Vagina (tissue), 2 donors: Measurements from ENCODE around the gene P2RY10. TPM values are rescaled to one million over a fixed set of nuclear protein-coding genes. Genes with fewer than 3 reads are reported as not detected.

Experiments used
- DNase-seq, 2 donors: peaks; one replicate each; pipeline ENCODE4 v3.0.0-alpha.2; 2017; ENCODE audit errors: extremely low spot score in 2 of 2
- H3K27ac ChIP-seq: fragments of 200-600 bp; sonication (generic); one replicate; pipeline ENCODE4 v1.5.1; 2019
- H3K27me3 ChIP-seq: fragments of 200-600 bp; sonication (generic); one replicate; pipeline ENCODE4 v1.5.1; 2019
- H3K36me3 ChIP-seq, 2 donors: fragments of 200-600 bp; sonication (generic); one replicate each; pipeline ENCODE4 v1.5.1; 2017 to 2019
- H3K4me1 ChIP-seq: fragments of 200-600 bp; sonication (generic); one replicate; pipeline ENCODE4 v1.5.1; 2019
- H3K4me3 ChIP-seq, 2 donors: fragments of 200-600 bp; sonication (generic); 1 replicate in 1 of 2; 2 replicates in 1 of 2; pipeline ENCODE4 v1.5.1; 2016 to 2019
- H3K9me3 ChIP-seq: fragments of 200-600 bp; sonication (generic); one replicate; pipeline ENCODE4 v1.5.1; 2019
- CTCF ChIP-seq, 3 experiments: fragments of 450-650 bp in 2 of 3; fragments of 200-600 bp in 1 of 3; sonication (generic) in 1 of 3; IDR thresholded peaks; one replicate each; pipeline ENCODE4 v1.5.1; 2017 to 2019; ENCODE audit warnings: antibody characterized with exemption in 3 of 3, mild to moderate bottlenecking in 2 of 3, moderate library complexity in 2 of 3
- POLR2A ChIP-seq, 2 donors: fragments of 450-650 bp; IDR thresholded peaks; one replicate each; pipeline ENCODE4 v1.6.1; 2017; ENCODE audit warnings: antibody characterized with exemption in 2 of 2, mild to moderate bottlenecking in 2 of 2, moderate library complexity in 2 of 2
- POLR2AphosphoS5 ChIP-seq, 2 donors: sonication (generic); formaldehyde crosslinking; IDR thresholded peaks; one replicate each; pipeline ENCODE4 v1.9.0; 2017; ENCODE audit warnings: antibody characterized with exemption in 2 of 2, mild to moderate bottlenecking in 2 of 2, low read depth in 1 of 2; ENCODE audit not compliant: insufficient read depth in 1 of 2
- intact Hi-C: fragments of 100-400 bp; cut with DNase I; formaldehyde crosslinking; loops from one replicate; pipeline ENCODE4 v1.15.1; 2023
- total RNA-seq: library from RNA; depleted of rRNA; stranded (reverse); fragments of >200 nt; gene quantifications from one replicate; pipeline ENCODE4 v1.2.3, GENCODE V29; 2016

Gene P2RY10
- total RNA-seq, 1 donor from 2014 or later: 0.98 TPM

- Histone ChIP-seq H3K9me3 (no peaks in the 10 kb centered on the region), H3K27ac (no peak overlapping the region)
Measured at GRCh38 chrX:78957049-78957767, 12.0 kb downstream of the P2RY10 start.

GRCh38 chrX:78957768-78958130 lies 12.6 kb downstream of the P2RY10 start:
- no peaks in the 10 kb centered on the region for H3K27me3 ChIP-seq
- H3K36me3 ChIP-seq: no peaks in the 10 kb centered on the region
- intact Hi-C loops: no loop called here
- H3K27ac ChIP-seq: no peak overlapping the region
- no peak for DNase-seq
- no peak overlapping the region for H3K4me3 ChIP-seq
- no peaks in the 10 kb centered on the region for H3K9me3 ChIP-seq
- TF ChIP-seq CTCF (IDR thresholded peaks at IDR 0.05) (no peak), POLR2A (IDR thresholded peaks at IDR 0.05) (no peak), POLR2AphosphoS5 (IDR thresholded peaks at IDR 0.05; ENCODE audit: insufficient read depth in 1 of 2, low read depth in 1 of 2) (no peak)
- H3K4me1 ChIP-seq: no peaks in the 10 kb centered on the region

More at GRCh38 chrX:78957049-78957767, 12.0 kb downstream of the P2RY10 start:
- Histone ChIP-seq H3K36me3 (no peaks in the 10 kb centered on the region), H3K27me3 (no peaks in the 10 kb centered on the region), H3K4me3 (no peak overlapping the region), H3K4me1 (no peaks in the 10 kb centered on the region)
- intact Hi-C loops: no loop called here
- no peak for DNase-seq
- no peak for TF ChIP-seq CTCF (IDR thresholded peaks at IDR 0.05)
- no peak for TF ChIP-seq POLR2AphosphoS5 (IDR thresholded peaks at IDR 0.05; ENCODE audit: insufficient read depth in 1 of 2, low read depth in 1 of 2)
- TF ChIP-seq POLR2A (IDR thresholded peaks at IDR 0.05): no peak

- TF ChIP-seq POLR2AphosphoS5 (IDR thresholded peaks at IDR 0.05; ENCODE audit: insufficient read depth in 1 of 2, low read depth in 1 of 2): no peak
- TF ChIP-seq POLR2A (IDR thresholded peaks at IDR 0.05): no peak
- TF ChIP-seq CTCF (IDR thresholded peaks at IDR 0.05): no peak
- DNase-seq: no peak
- Histone ChIP-seq H3K9me3 (no peaks in the 10 kb centered on the region), H3K27me3 (no peaks in the 10 kb centered on the region), H3K4me3 (no peak overlapping the region), H3K27ac (no peak overlapping the region), H3K36me3 (no peaks in the 10 kb centered on the region), H3K4me1 (no peaks in the 10 kb centered on the region)
- intact Hi-C loops: no loop called here
Measured at GRCh38 chrX:78958419-78959116, 13.4 kb downstream of the P2RY10 start.

GRCh38 chrX:78960888-78961287 lies 15.7 kb downstream of the P2RY10 start:
- no peaks in the 10 kb centered on the region for H3K4me1 ChIP-seq
- no peaks in the 10 kb centered on the region for H3K27me3 ChIP-seq
- no peaks in the 10 kb centered on the region for H3K36me3 ChIP-seq

More at GRCh38 chrX:78960888-78961287, 15.7 kb downstream of the P2RY10 start:
- intact Hi-C loops: no loop called here
- no peak for DNase-seq
- no peak for TF ChIP-seq CTCF (IDR thresholded peaks at IDR 0.05)
- TF ChIP-seq POLR2AphosphoS5 (IDR thresholded peaks at IDR 0.05; ENCODE audit: insufficient read depth in 1 of 2, low read depth in 1 of 2): no peak
- no peak for TF ChIP-seq POLR2A (IDR thresholded peaks at IDR 0.05)
- Histone ChIP-seq H3K9me3 (no peaks in the 10 kb centered on the region), H3K4me3 (no peak overlapping the region), H3K27ac (no peak overlapping the region)
